Gastrocnemius medialis (tissue), 4 donors: ENCODE measurements around the gene MAPK8IP3.

Source experiments
- POLR2A ChIP-seq, 2 donors: fragments of 450-650 bp; IDR thresholded peaks; one replicate each; pipeline ENCODE4 v1.6.1; 2017; ENCODE audit warnings: antibody characterized with exemption in 2 of 2, mild to moderate bottlenecking in 2 of 2, moderate library complexity in 2 of 2
- TF ChIP-seq, protein P1 (sequence below), 5 experiments: fragments of 450-650 bp in 3 of 5; fragments of 200-600 bp in 2 of 5; sonication (generic) in 2 of 5; IDR thresholded peaks in 4 of 5; conservative IDR thresholded peaks in 1 of 5; 1 replicate in 4 of 5; 2 replicates in 1 of 5; pipeline ENCODE4 v1.5.1; 2016 to 2019; ENCODE audit warnings: antibody characterized with exemption in 5 of 5, mild to moderate bottlenecking in 3 of 5, moderate library complexity in 3 of 5

DNA sequence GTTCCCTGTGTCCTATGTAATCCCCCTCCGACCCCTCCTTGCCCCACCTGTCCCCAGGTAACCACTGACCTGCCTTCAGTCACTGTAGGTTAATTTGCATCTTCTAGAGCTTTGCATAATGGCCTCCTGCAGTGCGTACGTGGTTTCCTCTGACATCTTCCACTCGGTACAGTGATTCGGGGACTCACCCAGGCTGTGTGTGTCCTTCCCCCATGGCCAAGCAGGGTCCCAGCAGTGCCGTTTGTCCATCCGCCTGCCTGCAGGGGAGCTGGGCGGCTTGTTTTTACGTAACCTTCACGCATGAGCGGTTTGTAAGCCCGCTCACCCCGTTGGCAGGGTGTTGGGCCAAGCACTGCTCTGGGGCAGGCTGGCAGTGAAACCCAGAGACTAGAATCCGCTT, 7.9 kb downstream of the MAPK8IP3 start:
- TF ChIP-seq, protein P1, sequence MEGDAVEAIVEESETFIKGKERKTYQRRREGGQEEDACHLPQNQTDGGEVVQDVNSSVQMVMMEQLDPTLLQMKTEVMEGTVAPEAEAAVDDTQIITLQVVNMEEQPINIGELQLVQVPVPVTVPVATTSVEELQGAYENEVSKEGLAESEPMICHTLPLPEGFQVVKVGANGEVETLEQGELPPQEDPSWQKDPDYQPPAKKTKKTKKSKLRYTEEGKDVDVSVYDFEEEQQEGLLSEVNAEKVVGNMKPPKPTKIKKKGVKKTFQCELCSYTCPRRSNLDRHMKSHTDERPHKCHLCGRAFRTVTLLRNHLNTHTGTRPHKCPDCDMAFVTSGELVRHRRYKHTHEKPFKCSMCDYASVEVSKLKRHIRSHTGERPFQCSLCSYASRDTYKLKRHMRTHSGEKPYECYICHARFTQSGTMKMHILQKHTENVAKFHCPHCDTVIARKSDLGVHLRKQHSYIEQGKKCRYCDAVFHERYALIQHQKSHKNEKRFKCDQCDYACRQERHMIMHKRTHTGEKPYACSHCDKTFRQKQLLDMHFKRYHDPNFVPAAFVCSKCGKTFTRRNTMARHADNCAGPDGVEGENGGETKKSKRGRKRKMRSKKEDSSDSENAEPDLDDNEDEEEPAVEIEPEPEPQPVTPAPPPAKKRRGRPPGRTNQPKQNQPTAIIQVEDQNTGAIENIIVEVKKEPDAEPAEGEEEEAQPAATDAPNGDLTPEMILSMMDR (IDR thresholded peaks at IDR 0.05 in 4 of 5, conservative IDR thresholded peaks at IDR 0.05 in 1 of 5) = no peak
- no peak for TF ChIP-seq POLR2A (IDR thresholded peaks at IDR 0.05)
